NT2/D1 (cell line): ENCODE measurements around the gene PTGER3.
"Not testable (repeated sequence)": the region's sequence is repeated elsewhere in the genome, so short reads cannot be mapped to it uniquely, and the experiment has no call there.

Experiments used
- DNase-seq: peaks from one replicate; pipeline ENCODE4 v3.0.0-alpha.2; 2011; ENCODE audit warnings: low read depth, low spot score
- H3K27me3 ChIP-seq: 2 replicates; pipeline ENCODE4 v1.6.0; 2011; ENCODE audit warnings: mild to moderate bottlenecking; ENCODE audit not compliant: insufficient read length, insufficient read depth
- H3K36me3 ChIP-seq: 2 replicates; pipeline ENCODE4 v1.6.1; 2011; ENCODE audit warnings: mild to moderate bottlenecking, low read length, mixed read lengths; ENCODE audit not compliant: insufficient read depth, insufficient read length
- H3K4me1 ChIP-seq: 2 replicates; pipeline ENCODE4 v1.5.1; 2011; ENCODE audit not compliant: insufficient read depth, insufficient read length
- H3K4me3 ChIP-seq: 2 replicates; pipeline ENCODE4 v1.5.1; 2011; ENCODE audit warnings: low read depth; ENCODE audit not compliant: insufficient read length
- H3K9ac ChIP-seq: 2 replicates; pipeline ENCODE4 v1.6.0; 2011; ENCODE audit warnings: low read depth; ENCODE audit not compliant: insufficient read length
- H3K9me3 ChIP-seq: 2 replicates; pipeline ENCODE4 v1.5.1; 2011; ENCODE audit warnings: mild to moderate bottlenecking, low read length; ENCODE audit not compliant: insufficient read depth
- SUZ12 ChIP-seq: IDR thresholded peaks from 2 replicates; pipeline ENCODE4 v1.6.1; 2011; ENCODE audit not compliant: insufficient read length, insufficient read depth; ENCODE audit errors: extremely low read depth
- YY1 ChIP-seq: IDR thresholded peaks from 2 replicates; pipeline ENCODE4 v1.6.1; 2011; ENCODE audit not compliant: insufficient read length, insufficient read depth
- ZNF274 ChIP-seq: IDR thresholded peaks from 2 replicates; pipeline ENCODE4 v1.6.1; 2011; ENCODE audit warnings: mild to moderate bottlenecking, low read depth, low read length

PTGER3 gene

DNA sequence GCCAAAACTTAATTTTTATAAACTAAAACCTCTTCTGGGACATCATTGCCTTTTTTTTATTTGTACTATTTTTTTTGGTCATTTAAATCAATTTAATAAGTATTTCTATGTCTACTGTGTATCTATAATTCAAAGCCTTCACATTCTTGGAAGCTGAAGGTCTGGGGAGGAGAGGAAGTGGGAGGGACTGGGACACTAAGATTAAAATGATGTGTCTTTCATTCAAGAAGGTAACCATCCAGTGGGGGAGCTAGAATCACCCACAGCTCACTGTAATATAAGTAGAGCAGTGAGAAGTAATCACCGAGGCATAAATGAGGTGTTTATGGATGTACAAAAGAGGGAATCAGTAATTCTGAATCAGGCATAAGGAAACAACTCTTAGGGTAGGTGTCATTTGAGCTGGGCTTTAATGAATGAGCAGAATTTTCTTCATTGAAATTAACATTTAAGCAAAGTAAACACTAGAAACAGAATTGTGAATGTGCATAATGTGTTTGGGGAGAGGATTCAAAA, 52.8 kb downstream of the PTGER3 start:
- H3K4me3 ChIP-seq = no peak overlapping the region
- no peaks in the 10 kb centered on the region for H3K9me3 ChIP-seq
- no peak overlapping the region for H3K9ac ChIP-seq
- DNase-seq = no peak
- H3K27me3 ChIP-seq = no peaks in the 10 kb centered on the region
- no peaks in the 10 kb centered on the region for H3K36me3 ChIP-seq
- TF ChIP-seq YY1 (no peak), ZNF274 (no peak), SUZ12 (no peak)
- H3K4me1 ChIP-seq = no peaks in the 10 kb centered on the region

DNA sequence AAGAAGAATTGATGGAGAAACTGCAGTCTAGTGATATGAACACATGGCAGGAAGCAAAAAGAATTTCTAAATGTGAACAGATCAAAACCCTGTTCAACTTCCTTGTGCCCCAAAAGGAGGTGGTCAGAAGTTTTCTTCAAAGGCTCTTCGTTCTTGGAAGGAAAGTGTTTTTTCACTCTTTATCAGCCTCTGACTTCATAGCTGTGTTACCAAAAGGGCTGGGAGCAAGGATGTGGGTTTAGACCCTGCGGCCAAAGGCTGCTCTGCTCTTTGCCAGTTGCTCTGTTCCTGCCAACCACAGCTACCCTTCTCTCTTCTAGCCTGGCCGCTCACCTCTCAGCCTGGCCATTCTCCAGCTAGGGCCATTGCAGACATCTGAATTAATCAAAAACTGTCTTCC, 53.8 kb downstream of the PTGER3 start:
- no peak for TF ChIP-seq ZNF274
- no peak for TF ChIP-seq SUZ12
- no peak for TF ChIP-seq YY1
- no peaks in the 10 kb centered on the region for H3K36me3 ChIP-seq
- no peak overlapping the region for H3K4me3 ChIP-seq
- no peaks in the 10 kb centered on the region for H3K27me3 ChIP-seq
- no peaks in the 10 kb centered on the region for H3K4me1 ChIP-seq
- no peaks in the 10 kb centered on the region for H3K9me3 ChIP-seq
- no peak for DNase-seq
- H3K9ac ChIP-seq = no peak overlapping the region

DNA sequence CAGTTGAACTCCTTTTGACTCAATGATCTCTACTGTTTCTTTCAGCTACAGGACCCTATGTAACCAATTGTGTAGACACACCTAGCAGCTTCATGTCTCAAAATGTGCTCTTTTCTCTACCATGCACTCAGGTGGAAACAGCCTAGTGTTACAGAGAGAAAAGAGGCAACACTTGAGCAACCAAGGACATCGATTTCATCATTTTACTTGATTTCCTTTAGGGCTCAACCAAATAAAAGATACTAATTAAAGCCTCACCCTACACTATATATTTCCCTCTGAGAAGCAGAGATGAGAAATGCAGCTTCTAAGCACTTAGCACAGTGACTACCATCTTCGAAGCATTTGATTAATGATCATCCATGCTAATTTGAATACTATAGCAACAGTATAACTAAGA, 55.1 kb downstream of the PTGER3 start:
- TF ChIP-seq SUZ12 (no peak), ZNF274 (no peak), YY1 (no peak)
- no peak for DNase-seq
- Histone ChIP-seq H3K27me3 (no peaks in the 10 kb centered on the region), H3K9me3 (no peaks in the 10 kb centered on the region), H3K9ac (no peak overlapping the region), H3K36me3 (no peaks in the 10 kb centered on the region), H3K4me1 (no peaks in the 10 kb centered on the region), H3K4me3 (no peak overlapping the region)

DNA sequence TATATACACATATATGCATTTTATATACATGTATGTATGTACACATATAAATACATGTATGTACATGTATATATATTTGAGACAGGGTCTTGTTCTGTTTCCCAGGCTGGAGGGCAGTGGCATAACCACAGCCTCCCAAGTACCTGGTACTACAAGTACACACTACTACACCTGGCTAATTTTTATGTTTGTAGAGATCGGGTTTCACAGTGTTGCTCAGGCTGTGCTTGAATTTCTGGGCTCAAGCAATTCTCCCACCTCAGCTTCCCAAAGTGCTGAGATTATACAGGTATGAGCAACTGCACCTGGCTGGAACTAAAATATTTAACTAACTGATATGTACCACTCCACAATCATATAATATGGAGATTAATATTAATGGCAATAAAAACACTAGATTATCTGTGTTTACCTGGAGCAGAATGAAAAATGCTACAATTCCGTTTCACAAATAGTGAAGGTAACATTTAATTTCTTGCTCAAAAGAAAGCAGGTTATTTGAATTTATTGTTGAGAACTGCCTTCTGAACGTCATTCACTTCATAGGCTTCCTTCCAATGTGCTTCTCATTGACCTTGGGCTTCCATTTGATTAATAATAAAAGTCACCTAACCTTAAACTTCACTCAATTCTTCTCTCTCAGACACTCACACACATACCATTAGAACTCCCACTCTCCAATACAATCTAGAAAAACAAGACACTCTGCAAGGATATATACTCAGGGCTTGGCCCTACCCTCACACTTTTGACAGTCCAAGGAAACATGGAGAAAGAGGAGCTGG, 57.0 kb downstream of the PTGER3 start:
- Histone ChIP-seq H3K4me3 (no peak overlapping the region), H3K36me3 (no peaks in the 10 kb centered on the region), H3K4me1 (no peaks in the 10 kb centered on the region), H3K27me3 (no peaks in the 10 kb centered on the region), H3K9me3 (no peaks in the 10 kb centered on the region), H3K9ac (no peak overlapping the region)
- DNase-seq = no peak
- TF ChIP-seq ZNF274 (no peak), SUZ12 (no peak), YY1 (no peak)

DNA sequence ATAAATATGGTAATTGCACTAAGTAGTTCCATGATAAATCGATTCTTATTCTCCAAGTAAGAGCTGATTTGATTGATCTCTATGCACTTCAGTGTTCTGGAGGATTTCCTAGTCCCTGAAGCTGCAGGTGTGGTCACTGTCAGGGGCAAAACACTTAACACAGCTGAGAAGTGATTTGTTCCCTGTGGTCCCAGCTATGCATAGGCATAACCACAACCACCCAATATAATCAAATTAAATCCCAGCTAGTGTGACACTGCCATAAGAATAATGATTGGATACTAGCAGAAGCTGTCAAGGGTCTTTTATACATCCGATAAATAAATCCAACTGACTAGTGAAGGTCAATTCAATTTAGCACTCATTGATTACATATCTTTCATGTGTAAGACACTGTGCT, 60.1 kb downstream of the PTGER3 start:
- no peaks in the 10 kb centered on the region for H3K4me1 ChIP-seq
- TF ChIP-seq SUZ12 (no peak), YY1 (no peak), ZNF274 (no peak)
- H3K36me3 ChIP-seq = no peaks in the 10 kb centered on the region
- H3K9me3 ChIP-seq = no peaks in the 10 kb centered on the region
- H3K27me3 ChIP-seq = no peaks in the 10 kb centered on the region
- no peak for DNase-seq
- no peak overlapping the region for H3K9ac ChIP-seq
- no peak overlapping the region for H3K4me3 ChIP-seq

DNA sequence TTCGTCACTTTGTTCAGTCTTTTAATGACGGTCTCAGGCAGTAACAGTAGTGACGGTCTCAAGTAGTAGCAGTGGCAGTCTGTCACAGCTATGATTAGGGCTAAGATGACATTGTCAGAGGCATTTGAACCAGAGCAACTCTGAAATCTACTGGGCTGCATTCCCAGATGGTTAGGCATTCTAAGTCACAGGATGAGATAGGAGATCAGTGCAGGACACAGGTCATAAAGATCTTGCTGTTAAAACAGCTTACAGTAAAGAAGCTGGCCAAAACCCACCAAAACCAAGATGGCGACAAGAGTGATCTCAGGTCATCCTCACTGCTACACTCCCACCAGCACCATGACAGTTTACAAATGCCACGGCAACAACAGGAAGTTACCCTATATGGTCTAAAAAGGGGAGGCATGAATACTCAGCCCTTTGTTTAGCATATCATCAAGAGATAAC, 61.8 kb downstream of the PTGER3 start:
- H3K4me1 ChIP-seq, DNase-seq, H3K4me3 ChIP-seq, H3K36me3 ChIP-seq, H3K9ac ChIP-seq, H3K27me3 ChIP-seq, H3K9me3 ChIP-seq: not testable (repeated sequence)

DNA sequence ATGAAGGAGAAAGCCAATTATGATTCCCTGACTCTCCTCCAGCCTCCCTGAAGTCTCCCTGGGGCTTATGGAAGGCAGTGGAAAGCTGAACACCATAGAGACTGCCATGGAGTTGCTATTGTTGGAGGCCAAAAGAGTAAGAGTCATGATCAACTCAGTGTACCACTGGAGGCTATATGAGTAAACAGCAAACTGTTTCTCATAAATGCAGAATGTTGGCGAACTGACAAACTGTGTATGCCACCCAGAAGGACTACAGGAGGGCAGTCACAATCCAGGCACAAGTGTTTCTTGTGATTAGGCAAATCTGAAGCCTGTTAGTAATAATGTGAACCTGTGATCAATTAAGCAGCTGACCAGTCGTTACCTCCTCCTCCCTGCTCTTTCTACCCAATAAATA, 62.3 kb downstream of the PTGER3 start:
- not testable (repeated sequence) for H3K4me3 ChIP-seq, H3K4me1 ChIP-seq, H3K9ac ChIP-seq, H3K27me3 ChIP-seq, H3K9me3 ChIP-seq, DNase-seq, H3K36me3 ChIP-seq
